NCI-H1930 (cell line): Measurements from ENCODE around the gene CHMP5.
A peak's percentile ranks its signal among the peaks of the same experiment; 100 is the strongest.
"Not testable (repeated sequence)": the region's sequence is repeated elsewhere in the genome, so short reads cannot be mapped to it uniquely, and the experiment has no call there.

Experiments used
- DNase-seq, 2 experiments: peaks; one replicate each; lab custom pipeline; 2025; lab: John Stamatoyannopoulos, UW

CHMP5 gene

GRCh38 chr9:33277484-33277883 is 12.6 kb downstream of the CHMP5 start:
- DNase-seq = no peak

GRCh38 chr9:33285502-33285901 is 20.7 kb downstream of the CHMP5 start:
- DNase-seq = no peak

- peak; percentile 14 to 34 for DNase-seq
These were observed 22.2 kb downstream of the CHMP5 start for GRCh38 chr9:33287087-33287490.

GRCh38 chr9:33288235-33288634 is 23.4 kb downstream of the CHMP5 start:
- DNase-seq = no peak

- no peak for DNase-seq
These were observed 24.1 kb downstream of the CHMP5 start for GRCh38 chr9:33288828-33289483.

GRCh38 chr9:33289496-33289895 is 24.6 kb downstream of the CHMP5 start:
- DNase-seq = no peak

- peak in 1 of 2 experiments; percentile 70 for DNase-seq
These were observed 25.0 kb downstream of the CHMP5 start for GRCh38 chr9:33289936-33290246.

GRCh38 chr9:33290247-33291030 is 25.6 kb downstream of the CHMP5 start, which contains the start of gene NFX1:
Gene NFX1, plus strand, starts transcription at chr9:33290516. Its CDS starts 57 bp downstream, at chr9:33290573.
- DNase-seq = peak; percentile 96 to 98

GRCh38 chr9:33291031-33291397 is 26.2 kb downstream of the CHMP5 start:
- DNase-seq = no peak

- DNase-seq = no peak
These were observed 27.1 kb downstream of the CHMP5 start for GRCh38 chr9:33291901-33292300.

- no peak for DNase-seq
These were observed 28.9 kb downstream of the CHMP5 start for GRCh38 chr9:33293782-33294181.

- DNase-seq = no peak
These were observed 30.0 kb downstream of the CHMP5 start for GRCh38 chr9:33294670-33295432.

GRCh38 chr9:33295571-33295970 is 30.7 kb downstream of the CHMP5 start:
- DNase-seq = no peak

GRCh38 chr9:33297432-33297831 is 32.6 kb downstream of the CHMP5 start:
- DNase-seq = no peak

- DNase-seq = no peak
These were observed 35.7 kb downstream of the CHMP5 start for GRCh38 chr9:33300546-33300945.

GRCh38 chr9:33304362-33304761 is 39.5 kb downstream of the CHMP5 start:
- DNase-seq = no peak

- no peak for DNase-seq
These were observed 41.2 kb downstream of the CHMP5 start for GRCh38 chr9:33306037-33306436.

GRCh38 chr9:33307067-33307466 is 42.2 kb downstream of the CHMP5 start:
- no peak for DNase-seq

GRCh38 chr9:33309903-33310302 is 45.1 kb downstream of the CHMP5 start:
- DNase-seq = no peak

- no peak for DNase-seq
These were observed 45.9 kb downstream of the CHMP5 start for GRCh38 chr9:33310748-33311147.

- no peak for DNase-seq
These were observed 47.1 kb downstream of the CHMP5 start for GRCh38 chr9:33311953-33312352.

- DNase-seq = no peak
These were observed 50.5 kb downstream of the CHMP5 start for GRCh38 chr9:33315371-33315770.

GRCh38 chr9:33317136-33317535 is 52.3 kb downstream of the CHMP5 start:
- DNase-seq = not testable (repeated sequence)
